Activated naive CD4-positive, alpha-beta T cell treated with anti-CD3 and anti-CD28 coated beads, Interleukin-2, amount 50 U/mL, for 24 hours (primary cell): Measurements from ENCODE around the gene TGFBR3.

ENCODE experiments used
- H3K27ac Mint-ChIP-seq: one replicate; pipeline ENCODE4 v1.8.0; 2021; ENCODE audit warnings: mild to moderate bottlenecking, mixed read lengths
- H3K27me3 Mint-ChIP-seq: one replicate; pipeline ENCODE4 v1.8.0; 2021; ENCODE audit warnings: mixed read lengths
- H3K36me3 Mint-ChIP-seq: one replicate; pipeline ENCODE4 v1.8.0; 2021; ENCODE audit warnings: mixed read lengths
- H3K4me1 Mint-ChIP-seq: one replicate; pipeline ENCODE4 v1.8.0; 2021; ENCODE audit warnings: mixed read lengths
- H3K4me3 Mint-ChIP-seq: one replicate; pipeline ENCODE4 v1.8.0; 2021; ENCODE audit warnings: mild to moderate bottlenecking, mixed read lengths
- H3K9me3 Mint-ChIP-seq: one replicate; pipeline ENCODE4 v1.8.0; 2021; ENCODE audit warnings: mixed read lengths

TGFBR3 gene

GRCh38 chr1:91805311-91805801, 80.6 kb downstream of the TGFBR3 start:
- H3K4me1 Mint-ChIP-seq = peaks cover 66% of the 10 kb centered on the region
- H3K36me3 Mint-ChIP-seq = peaks cover 5% of the 10 kb centered on the region
- no peak overlapping the region for H3K27ac Mint-ChIP-seq
- H3K4me3 Mint-ChIP-seq = peak overlapping the region; percentile 44
- H3K27me3 Mint-ChIP-seq = no peaks in the 10 kb centered on the region
- no peaks in the 10 kb centered on the region for H3K9me3 Mint-ChIP-seq

- H3K4me3 Mint-ChIP-seq = peak overlapping the region; percentile 77
- H3K4me1 Mint-ChIP-seq = peaks cover 65% of the 10 kb centered on the region
- H3K36me3 Mint-ChIP-seq = peaks cover 5% of the 10 kb centered on the region
- H3K27ac Mint-ChIP-seq = peak overlapping the region; percentile 96
- H3K27me3 Mint-ChIP-seq = no peaks in the 10 kb centered on the region
- H3K9me3 Mint-ChIP-seq = no peaks in the 10 kb centered on the region
Measured at GRCh38 chr1:91804546-91805023, 81.4 kb downstream of the TGFBR3 start.

GRCh38 chr1:91803847-91804545, 82.0 kb downstream of the TGFBR3 start:
- peaks cover 61% of the 10 kb centered on the region for H3K4me1 Mint-ChIP-seq
- peak overlapping the region; percentile 96 for H3K27ac Mint-ChIP-seq
- H3K4me3 Mint-ChIP-seq = peak overlapping the region; percentile 77
- H3K36me3 Mint-ChIP-seq = peaks cover 5% of the 10 kb centered on the region
- H3K9me3 Mint-ChIP-seq = no peaks in the 10 kb centered on the region
- no peaks in the 10 kb centered on the region for H3K27me3 Mint-ChIP-seq

- Mint-ChIP-seq H3K27me3 (no peaks in the 10 kb centered on the region), H3K36me3 (peaks cover 5% of the 10 kb centered on the region), H3K4me1 (peaks cover 64% of the 10 kb centered on the region), H3K4me3 (no peak overlapping the region), H3K27ac (peak overlapping the region; percentile 21), H3K9me3 (no peaks in the 10 kb centered on the region)
Measured at GRCh38 chr1:91803123-91803522, 82.8 kb downstream of the TGFBR3 start.

GRCh38 chr1:91801496-91802115, 84.3 kb downstream of the TGFBR3 start:
- no peak overlapping the region for H3K4me3 Mint-ChIP-seq
- peaks cover 8% of the 10 kb centered on the region for H3K36me3 Mint-ChIP-seq
- H3K9me3 Mint-ChIP-seq = no peaks in the 10 kb centered on the region
- no peak overlapping the region for H3K27ac Mint-ChIP-seq
- H3K27me3 Mint-ChIP-seq = no peaks in the 10 kb centered on the region
- peaks cover 61% of the 10 kb centered on the region for H3K4me1 Mint-ChIP-seq

- Mint-ChIP-seq H3K4me3 (no peak overlapping the region), H3K27ac (no peak overlapping the region), H3K36me3 (peaks cover 13% of the 10 kb centered on the region), H3K9me3 (no peaks in the 10 kb centered on the region), H3K27me3 (no peaks in the 10 kb centered on the region), H3K4me1 (peaks cover 44% of the 10 kb centered on the region)
Measured at GRCh38 chr1:91799863-91800262, 86.1 kb downstream of the TGFBR3 start.

- peaks cover 37% of the 10 kb centered on the region for H3K4me1 Mint-ChIP-seq
- no peaks in the 10 kb centered on the region for H3K9me3 Mint-ChIP-seq
- no peak overlapping the region for H3K27ac Mint-ChIP-seq
- no peak overlapping the region for H3K4me3 Mint-ChIP-seq
- H3K27me3 Mint-ChIP-seq = no peaks in the 10 kb centered on the region
- peaks cover 17% of the 10 kb centered on the region for H3K36me3 Mint-ChIP-seq
Measured at GRCh38 chr1:91799159-91799558, 86.8 kb downstream of the TGFBR3 start.

GRCh38 chr1:91798740-91799139, 87.2 kb downstream of the TGFBR3 start:
- Mint-ChIP-seq H3K4me3 (no peak overlapping the region), H3K4me1 (peaks cover 33% of the 10 kb centered on the region), H3K27me3 (no peaks in the 10 kb centered on the region), H3K9me3 (no peaks in the 10 kb centered on the region), H3K36me3 (peaks cover 17% of the 10 kb centered on the region), H3K27ac (no peak overlapping the region)

GRCh38 chr1:91798241-91798648, 87.7 kb downstream of the TGFBR3 start:
- no peaks in the 10 kb centered on the region for H3K9me3 Mint-ChIP-seq
- H3K36me3 Mint-ChIP-seq = peaks cover 17% of the 10 kb centered on the region
- H3K27ac Mint-ChIP-seq = peak overlapping the region; percentile 75
- H3K4me1 Mint-ChIP-seq = peaks cover 29% of the 10 kb centered on the region
- no peaks in the 10 kb centered on the region for H3K27me3 Mint-ChIP-seq
- H3K4me3 Mint-ChIP-seq = no peak overlapping the region

GRCh38 chr1:91797164-91797563, 88.8 kb downstream of the TGFBR3 start:
- peaks cover 30% of the 10 kb centered on the region for H3K4me1 Mint-ChIP-seq
- no peaks in the 10 kb centered on the region for H3K9me3 Mint-ChIP-seq
- H3K36me3 Mint-ChIP-seq = peaks cover 11% of the 10 kb centered on the region
- no peak overlapping the region for H3K4me3 Mint-ChIP-seq
- no peak overlapping the region for H3K27ac Mint-ChIP-seq
- no peaks in the 10 kb centered on the region for H3K27me3 Mint-ChIP-seq

GRCh38 chr1:91796390-91796654, 89.6 kb downstream of the TGFBR3 start:
- Mint-ChIP-seq H3K4me1 (peaks cover 33% of the 10 kb centered on the region), H3K27me3 (no peaks in the 10 kb centered on the region), H3K27ac (no peak overlapping the region), H3K4me3 (no peak overlapping the region), H3K36me3 (peaks cover 11% of the 10 kb centered on the region), H3K9me3 (no peaks in the 10 kb centered on the region)

- no peak overlapping the region for H3K4me3 Mint-ChIP-seq
- H3K9me3 Mint-ChIP-seq = no peaks in the 10 kb centered on the region
- no peak overlapping the region for H3K27ac Mint-ChIP-seq
- H3K4me1 Mint-ChIP-seq = peaks cover 36% of the 10 kb centered on the region
- H3K27me3 Mint-ChIP-seq = no peaks in the 10 kb centered on the region
- H3K36me3 Mint-ChIP-seq = peaks cover 11% of the 10 kb centered on the region
Measured at GRCh38 chr1:91795591-91796389, 90.2 kb downstream of the TGFBR3 start.

GRCh38 chr1:91793877-91794276, 92.1 kb downstream of the TGFBR3 start:
- Mint-ChIP-seq H3K9me3 (no peaks in the 10 kb centered on the region), H3K36me3 (peaks cover 11% of the 10 kb centered on the region), H3K4me3 (no peak overlapping the region), H3K4me1 (peaks cover 41% of the 10 kb centered on the region), H3K27me3 (no peaks in the 10 kb centered on the region), H3K27ac (no peak overlapping the region)

- H3K9me3 Mint-ChIP-seq = no peaks in the 10 kb centered on the region
- H3K27me3 Mint-ChIP-seq = no peaks in the 10 kb centered on the region
- peaks cover 41% of the 10 kb centered on the region for H3K4me1 Mint-ChIP-seq
- no peak overlapping the region for H3K27ac Mint-ChIP-seq
- no peak overlapping the region for H3K4me3 Mint-ChIP-seq
- H3K36me3 Mint-ChIP-seq = peaks cover 13% of the 10 kb centered on the region
Measured at GRCh38 chr1:91793189-91793588, 92.8 kb downstream of the TGFBR3 start.

GRCh38 chr1:91792489-91793071, 93.4 kb downstream of the TGFBR3 start:
- Mint-ChIP-seq H3K4me1 (peaks cover 44% of the 10 kb centered on the region), H3K27ac (no peak overlapping the region), H3K27me3 (no peaks in the 10 kb centered on the region), H3K9me3 (no peaks in the 10 kb centered on the region), H3K36me3 (peaks cover 14% of the 10 kb centered on the region), H3K4me3 (no peak overlapping the region)
